Renal cortex interstitium (tissue), 11 donors: ENCODE measurements around the gene S100A12. TPM values are rescaled to one million over a fixed set of nuclear protein-coding genes. Genes with fewer than 3 reads are reported as not detected.

ENCODE experiments used
- DNase-seq, 11 donors: peaks; one replicate each; pipeline ENCODE4 v3.0.0-alpha.2; 2013; ENCODE audit warnings: low read depth in 9 of 11, low spot score in 4 of 11; ENCODE audit errors: extremely low read depth in 1 of 11
- polyA plus RNA-seq, 3 donors: library from polyadenylated mRNA; unstranded; fragments of 120-200 nt; gene quantifications; one replicate each; pipeline ENCODE4 v1.2.1, GENCODE V29; 2013; ENCODE audit not compliant: insufficient read length in 3 of 3

The S100A12 gene
- polyA plus RNA-seq, 3 donors: 1.3 to 2.6 (median 2.4) TPM

- DNase-seq: no peak
Measured at GRCh38 chr1:153344718-153345025, 30.7 kb downstream of the S100A12 start.

GRCh38 chr1:153343811-153344717, 31.4 kb downstream of the S100A12 start:
- DNase-seq: no peak

- DNase-seq: no peak
Measured at GRCh38 chr1:153343040-153343681, 32.3 kb downstream of the S100A12 start.

- no peak for DNase-seq
Measured at GRCh38 chr1:153342178-153342577, 33.2 kb downstream of the S100A12 start.

GRCh38 chr1:153341431-153341934, 33.9 kb downstream of the S100A12 start:
- DNase-seq: no peak

GRCh38 chr1:153340356-153340755, 35.1 kb downstream of the S100A12 start:
- DNase-seq: no peak

GRCh38 chr1:153339802-153340201, 35.6 kb downstream of the S100A12 start:
- DNase-seq: no peak

GRCh38 chr1:153337980-153338853, 37.2 kb downstream of the S100A12 start:
- no peak for DNase-seq

- no peak for DNase-seq
Measured at GRCh38 chr1:153336650-153337049, 38.8 kb downstream of the S100A12 start.

GRCh38 chr1:153333902-153334301, 41.5 kb downstream of the S100A12 start:
- DNase-seq: no peak

- no peak for DNase-seq
Measured at GRCh38 chr1:153324912-153325311, 50.5 kb downstream of the S100A12 start.

Other genes with a start within 250 kb of the S100A12 start
- gene SPRR2G, start 224.7 kb downstream of the S100A12 start, polyA plus RNA-seq: not detected
- not detected for gene LELP1, start 172.2 kb downstream of the S100A12 start, polyA plus RNA-seq
- not detected for gene PRR9, start 158.0 kb downstream of the S100A12 start, polyA plus RNA-seq
- not detected for gene LORICRIN, start 115.9 kb downstream of the S100A12 start, polyA plus RNA-seq
- not detected for gene PGLYRP3, start 62.7 kb downstream of the S100A12 start, polyA plus RNA-seq
- not detected for gene PGLYRP4, start 26.8 kb downstream of the S100A12 start, polyA plus RNA-seq
- 10 to 100 TPM; 17.2 to 29.4 (median 27.6) TPM for gene S100A9, start 17.8 kb downstream of the S100A12 start, polyA plus RNA-seq
- gene S100A8, start 15.5 kb upstream of the S100A12 start, polyA plus RNA-seq: 10 to 100 TPM in 2 of 3 donors, 1 to 10 TPM in 1; 9.8 to 24.0 (median 20.8) TPM
- not detected for gene S100A7A, start 40.9 kb upstream of the S100A12 start, polyA plus RNA-seq
- under 1 TPM; 0.56 to 0.65 (median 0.61) TPM for gene S100A7, start 85.0 kb upstream of the S100A12 start, polyA plus RNA-seq
- gene S100A6, start 160.4 kb upstream of the S100A12 start, polyA plus RNA-seq: 100 to 1,000 TPM; 182 to 242 (median 198) TPM
- 1 to 10 TPM in 2 of 3 donors, under 1 TPM in 1; 0.85 to 1.3 (median 1.2) TPM for gene S100A5, start 165.3 kb upstream of the S100A12 start, polyA plus RNA-seq
- 10 to 100 TPM; 31.8 to 32.4 (median 32.1) TPM for gene S100A4, start 170.2 kb upstream of the S100A12 start, polyA plus RNA-seq
- under 1 TPM in 2 of 3 donors, not detected in 1; 0.32 to 0.57 TPM for gene S100A3, start 173.6 kb upstream of the S100A12 start, polyA plus RNA-seq
- 1 to 10 TPM; 3.8 to 9.8 (median 4.1) TPM for gene S100A2, start 190.2 kb upstream of the S100A12 start, polyA plus RNA-seq
- gene S100A16, start 237.5 kb upstream of the S100A12 start, polyA plus RNA-seq: 100 to 1,000 TPM in 2 of 3 donors, 10 to 100 TPM in 1; 91.9 to 107 (median 106) TPM
- gene S100A14, start 240.7 kb upstream of the S100A12 start, polyA plus RNA-seq: 10 to 100 TPM; 16.9 to 22.1 (median 17.3) TPM